Measurements from ENCODE around the gene DSCAM. TPM values are rescaled to one million over a fixed set of nuclear protein-coding genes. Genes with fewer than 3 reads are reported as not detected.

Gene DSCAM
- total RNA-seq, 1 experiment from 2014 or later, result 0.13 TPM

Small RNAs within 50 kb of the gene (microRNA-seq; reads per million reads assigned to microRNA genes)
- gene MIR4760 (ENCODE audit: borderline number of aligned reads), result not detected
